Effector memory CD4-positive, alpha-beta T cell (primary cell): ENCODE results near the gene LAMB4.
A peak's percentile ranks its signal among the peaks of the same experiment; 100 is the strongest.

ENCODE experiments used
- DNase-seq, 3 donors: peaks; one replicate each; pipeline ENCODE4 v3.0.0-alpha.2; 2020
- H3K27ac ChIP-seq: 2 replicates; pipeline ENCODE4 v1.7.0; 2013; ENCODE audit warnings: mild to moderate bottlenecking, low read length, moderate library complexity; ENCODE audit not compliant: insufficient read depth, poor library complexity, severe bottlenecking
- H3K27me3 ChIP-seq: replicated peaks from 2 replicates; pipeline ENCODE4 v1.7.0; 2013; ENCODE audit warnings: mild to moderate bottlenecking, low read length; ENCODE audit not compliant: insufficient read depth, control insufficient read depth, poor library complexity, severe bottlenecking
- H3K36me3 ChIP-seq: 2 replicates; pipeline ENCODE4 v1.7.0; 2013; ENCODE audit warnings: mild to moderate bottlenecking, low read length, moderate library complexity; ENCODE audit not compliant: control insufficient read depth, insufficient read depth
- H3K4me1 ChIP-seq: 2 replicates; pipeline ENCODE4 v1.7.0; 2013; ENCODE audit warnings: low read length, mild to moderate bottlenecking; ENCODE audit not compliant: control insufficient read depth, insufficient read depth, poor library complexity, severe bottlenecking
- H3K4me3 ChIP-seq: 2 replicates; pipeline ENCODE4 v1.7.0; 2013; ENCODE audit warnings: low read length, low read depth, mild to moderate bottlenecking; ENCODE audit not compliant: insufficient read depth, poor library complexity, severe bottlenecking
- H3K9me3 ChIP-seq: 2 replicates; pipeline ENCODE4 v1.7.0; 2013; ENCODE audit warnings: mild to moderate bottlenecking, low read length, moderate library complexity; ENCODE audit not compliant: control insufficient read depth

Gene LAMB4

GRCh38 chr7:108014215-108014614 is 115.9 kb downstream of the LAMB4 start:
- DNase-seq: no peak
- Histone ChIP-seq H3K27ac (no peak overlapping the region), H3K27me3 (no peaks in the 10 kb centered on the region), H3K4me3 (no peak overlapping the region), H3K4me1 (no peaks in the 10 kb centered on the region), H3K36me3 (no peaks in the 10 kb centered on the region), H3K9me3 (no peaks in the 10 kb centered on the region)

GRCh38 chr7:108012499-108013430 is 117.4 kb downstream of the LAMB4 start:
- Histone ChIP-seq H3K9me3 (no peaks in the 10 kb centered on the region), H3K4me3 (no peak overlapping the region), H3K36me3 (no peaks in the 10 kb centered on the region), H3K4me1 (no peaks in the 10 kb centered on the region), H3K27me3 (no peaks in the 10 kb centered on the region), H3K27ac (no peak overlapping the region)
- no peak for DNase-seq

DNA sequence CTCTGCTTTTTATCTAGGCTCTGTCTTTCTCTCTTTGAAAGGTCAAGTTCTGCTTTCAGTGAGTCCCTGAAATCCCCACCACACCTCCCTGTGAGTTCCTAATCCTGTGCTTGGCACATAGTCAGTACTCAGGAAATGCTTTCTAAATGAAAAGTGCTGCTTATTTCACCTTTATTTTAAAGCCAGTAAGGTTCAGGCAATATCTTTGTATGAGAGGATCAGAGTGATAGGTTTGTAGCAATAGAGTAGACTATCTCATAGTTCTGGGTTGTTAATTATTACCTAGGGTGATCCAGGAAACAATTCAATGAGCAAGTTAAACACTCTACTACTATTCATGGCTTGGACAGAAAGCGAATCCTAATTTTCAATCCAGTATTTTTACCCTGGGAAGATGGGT is 119.8 kb downstream of the LAMB4 start:
- Histone ChIP-seq H3K27me3 (no peaks in the 10 kb centered on the region), H3K36me3 (no peaks in the 10 kb centered on the region), H3K27ac (no peak overlapping the region), H3K4me3 (no peak overlapping the region), H3K4me1 (no peaks in the 10 kb centered on the region), H3K9me3 (no peaks in the 10 kb centered on the region)
- DNase-seq: no peak

- Histone ChIP-seq H3K27ac (no peak overlapping the region), H3K27me3 (no peaks in the 10 kb centered on the region), H3K36me3 (no peaks in the 10 kb centered on the region), H3K9me3 (no peaks in the 10 kb centered on the region), H3K4me1 (no peaks in the 10 kb centered on the region), H3K4me3 (no peak overlapping the region)
- DNase-seq: no peak
These were observed 120.3 kb downstream of the LAMB4 start for GRCh38 chr7:108009873-108010272.

DNA sequence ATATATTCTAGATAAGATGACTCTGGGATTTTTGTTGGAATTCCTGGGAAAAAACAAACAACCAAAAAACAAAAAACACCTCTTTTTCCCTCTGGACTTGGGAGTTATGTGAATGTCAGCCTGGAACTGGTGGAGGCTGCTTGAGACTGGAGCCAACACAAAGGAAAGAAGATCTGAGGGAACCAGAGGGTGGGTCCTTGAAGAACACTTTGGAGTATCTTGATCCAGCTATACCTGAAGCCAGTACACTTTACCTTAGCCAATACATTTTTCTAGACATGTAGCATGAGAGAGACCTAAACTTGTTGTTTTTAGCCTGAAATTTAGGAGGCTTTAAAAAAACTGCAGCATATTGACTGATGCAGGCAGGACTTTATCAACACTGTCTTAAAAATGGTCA is 121.3 kb downstream of the LAMB4 start:
- H3K4me3 ChIP-seq: no peak overlapping the region
- no peaks in the 10 kb centered on the region for H3K9me3 ChIP-seq
- H3K27ac ChIP-seq: no peak overlapping the region
- peaks cover 8% of the 10 kb centered on the region for H3K27me3 ChIP-seq
- H3K4me1 ChIP-seq: no peaks in the 10 kb centered on the region
- H3K36me3 ChIP-seq: no peaks in the 10 kb centered on the region
- DNase-seq: no peak

DNA sequence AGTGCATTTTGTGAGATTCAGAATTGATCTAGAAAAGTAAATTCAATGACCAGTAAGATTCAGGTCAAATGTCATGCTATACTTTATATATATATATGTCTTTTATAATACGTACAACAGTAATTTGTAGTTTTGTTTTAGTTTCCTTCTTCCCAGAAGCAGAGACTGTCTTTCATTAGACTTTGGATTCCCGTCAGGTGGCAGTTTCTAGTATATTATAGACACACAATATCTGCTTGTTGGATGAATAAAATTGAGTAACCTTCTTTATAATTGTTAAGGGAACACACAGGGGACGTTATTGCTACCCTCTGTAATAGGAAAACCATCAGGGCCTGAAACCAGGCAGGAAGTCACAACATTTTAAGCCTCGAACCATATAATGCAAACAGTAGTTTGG is 121.9 kb downstream of the LAMB4 start:
- no peaks in the 10 kb centered on the region for H3K9me3 ChIP-seq
- H3K4me1 ChIP-seq: peaks cover 3% of the 10 kb centered on the region
- no peak overlapping the region for H3K4me3 ChIP-seq
- peaks cover 12% of the 10 kb centered on the region for H3K27me3 ChIP-seq
- no peak overlapping the region for H3K27ac ChIP-seq
- no peaks in the 10 kb centered on the region for H3K36me3 ChIP-seq
- DNase-seq: no peak

DNA sequence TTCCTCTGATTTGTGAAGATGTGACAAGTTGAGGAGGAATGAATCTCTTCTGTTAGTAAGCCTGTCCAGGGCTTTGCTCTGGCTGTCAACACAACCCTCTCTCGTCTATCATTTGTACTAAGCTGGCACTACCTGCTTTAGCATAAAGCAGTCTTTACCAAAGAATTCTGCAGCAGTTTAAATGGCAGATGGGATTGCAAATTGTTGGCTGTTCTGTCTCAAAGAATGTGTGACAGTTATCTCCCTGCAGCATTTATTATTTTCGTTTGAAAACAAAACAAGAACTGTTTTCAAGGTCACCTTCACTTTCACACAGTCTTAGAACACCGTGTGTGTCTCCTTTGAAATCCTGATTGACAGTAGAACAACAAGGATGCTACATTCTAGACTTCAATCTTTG is 122.4 kb downstream of the LAMB4 start:
- Histone ChIP-seq H3K27me3 (peaks cover 16% of the 10 kb centered on the region), H3K27ac (no peak overlapping the region), H3K4me3 (no peak overlapping the region), H3K36me3 (no peaks in the 10 kb centered on the region), H3K9me3 (no peaks in the 10 kb centered on the region), H3K4me1 (peaks cover 6% of the 10 kb centered on the region)
- DNase-seq: no peak

DNA sequence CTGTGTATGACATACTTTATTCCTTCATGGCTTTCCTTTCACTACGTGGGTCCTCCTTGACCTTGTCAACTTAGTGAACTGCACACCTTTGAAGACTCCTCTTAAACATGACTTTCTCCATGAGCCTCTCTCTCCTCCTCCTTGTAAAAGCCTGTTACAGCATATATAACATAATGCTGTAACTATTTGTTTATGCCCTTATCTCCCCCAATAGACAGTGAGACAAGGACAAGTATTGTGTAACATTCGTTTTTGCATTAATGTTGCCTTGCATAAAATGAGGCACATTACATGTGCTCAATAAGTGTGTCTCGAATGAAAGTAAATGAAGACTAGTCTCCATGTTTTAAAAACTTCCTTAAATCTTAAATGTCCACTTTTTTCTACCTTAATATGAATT is 122.9 kb downstream of the LAMB4 start:
- Histone ChIP-seq H3K27ac (no peak overlapping the region), H3K4me3 (no peak overlapping the region), H3K36me3 (no peaks in the 10 kb centered on the region), H3K4me1 (peaks cover 11% of the 10 kb centered on the region), H3K9me3 (no peaks in the 10 kb centered on the region), H3K27me3 (peaks cover 21% of the 10 kb centered on the region)
- no peak for DNase-seq

GRCh38 chr7:108004220-108005142 is 125.7 kb downstream of the LAMB4 start:
- H3K4me1 ChIP-seq: peaks cover 13% of the 10 kb centered on the region
- H3K36me3 ChIP-seq: no peaks in the 10 kb centered on the region
- H3K27ac ChIP-seq: no peak overlapping the region
- no peak overlapping the region for H3K4me3 ChIP-seq
- H3K9me3 ChIP-seq: no peaks in the 10 kb centered on the region
- DNase-seq: no peak
- peaks cover 22% of the 10 kb centered on the region for H3K27me3 ChIP-seq

- no peak overlapping the region for H3K27ac ChIP-seq
- H3K9me3 ChIP-seq: no peaks in the 10 kb centered on the region
- peaks cover 13% of the 10 kb centered on the region for H3K4me1 ChIP-seq
- no peaks in the 10 kb centered on the region for H3K36me3 ChIP-seq
- H3K27me3 ChIP-seq: peaks cover 22% of the 10 kb centered on the region
- peak overlapping the region; percentile 54 for H3K4me3 ChIP-seq
- no peak for DNase-seq
These were observed 126.6 kb downstream of the LAMB4 start for GRCh38 chr7:108003599-108003935.
